ENCODE data around the gene NUDT19. TPM values are rescaled to one million over a fixed set of nuclear protein-coding genes. Genes with fewer than 3 reads are reported as not detected.

Gene NUDT19
- total and polyA plus RNA-seq, 12 donors = 6.8 to 34.9 (median 20.9) TPM

GRCh38 chr19:32671883-32672593 lies 19.6 kb upstream of the NUDT19 start:
- Histone ChIP-seq H3K4me3 (no peak overlapping the region), H3K9me3 (replicated peaks in 1 of 3) (no peaks in the 10 kb centered on the region), H3K4me1 (replicated peaks in 1 of 2) (peaks cover 11 to 32% of the 10 kb centered on the region in 2 donors), H3K27me3 (peaks cover 6% of the 10 kb centered on the region), H3K36me3 (replicated peaks in 1 of 2) (no peaks in the 10 kb centered on the region), H3K27ac (no peak overlapping the region)
- TF ChIP-seq POLR2A (IDR thresholded peaks at IDR 0.05) (no peak), CTCF (IDR thresholded peaks at IDR 0.05) (no peak)
- intact Hi-C loops (cut with DNase I) = no loop called here
- 78 to 81% (median 80%) methylated on average over 14 of the region's 14 CpGs for WGBS, 4 donors
- no peak for DNase-seq

GRCh38 chr19:32672841-32673240 lies 18.8 kb upstream of the NUDT19 start:
- no peak for DNase-seq
- intact Hi-C loops (cut with DNase I) = no loop called here
- no peak overlapping the region for H3K27ac ChIP-seq
- WGBS, 4 donors = 80 to 100% (median 92%) methylated on average over 1 to 3 of the region's 3 CpGs
- H3K4me3 ChIP-seq = no peak overlapping the region
- no peaks in the 10 kb centered on the region for H3K9me3 ChIP-seq (replicated peaks in 1 of 3)
- H3K27me3 ChIP-seq = peaks cover 6% of the 10 kb centered on the region
- no peak for TF ChIP-seq CTCF (IDR thresholded peaks at IDR 0.05)
- TF ChIP-seq POLR2A (IDR thresholded peaks at IDR 0.05) = no peak
- H3K4me1 ChIP-seq (replicated peaks in 1 of 2) = peaks cover 11 to 32% of the 10 kb centered on the region in 2 donors
- H3K36me3 ChIP-seq (replicated peaks in 1 of 2) = no peaks in the 10 kb centered on the region

- H3K4me3 ChIP-seq = peak overlapping the region in 1 of 4 donors; percentile 84
- DNase-seq = no peak
- 85 to 92% (median 86%) methylated on average over 5 to 10 of the region's 10 CpGs for WGBS, 4 donors
- no peaks in the 10 kb centered on the region for H3K9me3 ChIP-seq (replicated peaks in 1 of 3)
- peaks cover 11 to 32% of the 10 kb centered on the region in 2 donors for H3K4me1 ChIP-seq (replicated peaks in 1 of 2)
- H3K27me3 ChIP-seq = peaks cover 6% of the 10 kb centered on the region
- no peaks in the 10 kb centered on the region for H3K36me3 ChIP-seq (replicated peaks in 1 of 2)
- TF ChIP-seq CTCF (IDR thresholded peaks at IDR 0.05) (no peak), POLR2A (IDR thresholded peaks at IDR 0.05) (no peak)
- intact Hi-C loops (cut with DNase I) = no loop called here
- no peak overlapping the region for H3K27ac ChIP-seq
These were observed 18.0 kb upstream of the NUDT19 start for GRCh38 chr19:32673573-32673972.

- H3K36me3 ChIP-seq (replicated peaks in 1 of 2) = no peaks in the 10 kb centered on the region
- H3K27ac ChIP-seq = peak overlapping the region in 4 of 5 donors; percentile 61 to 92 (median 76)
- H3K9me3 ChIP-seq (replicated peaks in 1 of 3) = no peaks in the 10 kb centered on the region
- WGBS, 4 donors = 1 to 5% (median 2%) methylated on average over 12 to 67 of the region's 67 CpGs
- intact Hi-C loops (cut with DNase I) = no loop called here
- DNase-seq = no peak
- TF ChIP-seq POLR2A (IDR thresholded peaks at IDR 0.05) (no peak), CTCF (IDR thresholded peaks at IDR 0.05) (peak in 2 of 6 experiments; percentile 13 to 26)
- peak overlapping the region; percentile 54 to 98 (median 86) for H3K4me3 ChIP-seq
- H3K27me3 ChIP-seq = peaks cover 6% of the 10 kb centered on the region
- peaks cover 11 to 29% of the 10 kb centered on the region in 2 donors for H3K4me1 ChIP-seq (replicated peaks in 1 of 2)
These were observed 17.3 kb upstream of the NUDT19 start for GRCh38 chr19:32674153-32674930.
